Stimulated activated CD4-positive, alpha-beta T cell treated with anti-CD3 and anti-CD28 coated beads, Interleukin-1b, Interleukin-23, amount 100 ng/mL, for 24 hours (primary cell): ENCODE data around the gene NUP210.

ENCODE experiments used
- DNase-seq, 4 experiments: peaks; one replicate each; pipeline ENCODE4 v3.0.0-alpha.2; 2020; ENCODE audit warnings: low read depth in 4 of 4, low spot score in 1 of 4

Gene NUP210

GRCh38 chr3:13353506-13353905 is 66.6 kb downstream of the NUP210 start:
- no peak for DNase-seq

DNA sequence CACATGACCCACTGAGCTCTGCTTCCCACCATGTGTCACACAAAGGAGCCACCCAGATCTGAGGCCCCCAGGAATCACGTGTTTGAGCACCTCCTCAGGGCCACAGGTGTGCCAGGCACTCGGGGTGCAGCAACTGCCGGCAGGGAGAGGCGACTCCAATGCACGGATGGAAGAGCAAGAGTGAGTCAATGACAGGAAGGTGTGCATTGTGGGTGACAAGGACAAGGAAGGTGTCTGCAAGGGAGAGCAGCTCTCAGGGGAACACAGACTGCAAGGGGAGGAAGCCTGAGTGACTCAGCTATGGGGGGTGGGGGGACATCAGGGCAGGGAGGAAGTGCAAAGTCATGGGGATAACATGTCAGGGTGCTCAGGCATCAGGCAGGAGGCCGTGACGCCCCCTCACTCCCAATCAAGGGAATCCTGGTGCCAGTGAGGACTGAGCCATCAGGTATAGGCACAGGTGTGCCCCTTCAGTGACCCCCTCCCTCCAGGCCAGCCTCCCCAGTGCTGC is 67.4 kb downstream of the NUP210 start:
- DNase-seq: peak in 2 of 4 experiments; percentile 24 to 29

- DNase-seq: no peak
These were observed 70.3 kb downstream of the NUP210 start for GRCh38 chr3:13349823-13350222.

DNA sequence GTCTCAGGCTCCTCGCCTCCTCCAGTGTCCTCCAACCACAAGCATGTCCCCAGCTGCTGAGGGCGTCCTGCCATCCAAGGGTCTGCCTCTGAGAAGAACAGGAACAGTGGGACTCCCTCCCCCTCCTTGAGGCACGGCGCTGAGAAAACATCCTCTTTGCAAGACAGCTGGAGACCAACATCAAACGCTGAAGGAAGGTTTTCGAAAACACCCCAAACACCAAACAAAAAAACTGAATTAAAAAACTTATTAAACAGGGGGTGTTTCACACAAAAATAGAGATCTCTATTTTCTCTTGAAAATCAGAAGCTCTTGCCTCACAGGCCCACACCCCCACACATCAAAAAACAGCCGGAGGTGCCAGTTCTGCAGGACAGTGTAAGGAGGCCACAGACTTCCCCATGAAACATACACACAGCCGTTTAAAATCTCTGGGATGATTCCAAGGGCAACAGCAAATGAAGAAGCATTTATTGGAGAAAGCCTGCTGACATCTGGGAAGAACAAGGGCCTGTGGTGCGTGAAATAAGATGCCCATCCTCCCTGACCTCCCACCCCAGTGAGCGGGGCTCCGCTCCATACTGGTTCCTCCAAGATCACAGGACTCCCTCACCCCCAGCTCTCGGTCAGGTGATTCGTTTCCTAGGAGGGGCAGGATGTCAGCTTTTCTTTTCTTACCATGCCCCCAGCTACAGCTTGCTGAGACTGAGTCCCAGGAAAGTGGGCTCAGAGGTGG is 71.3 kb downstream of the NUP210 start:
- no peak for DNase-seq

DNA sequence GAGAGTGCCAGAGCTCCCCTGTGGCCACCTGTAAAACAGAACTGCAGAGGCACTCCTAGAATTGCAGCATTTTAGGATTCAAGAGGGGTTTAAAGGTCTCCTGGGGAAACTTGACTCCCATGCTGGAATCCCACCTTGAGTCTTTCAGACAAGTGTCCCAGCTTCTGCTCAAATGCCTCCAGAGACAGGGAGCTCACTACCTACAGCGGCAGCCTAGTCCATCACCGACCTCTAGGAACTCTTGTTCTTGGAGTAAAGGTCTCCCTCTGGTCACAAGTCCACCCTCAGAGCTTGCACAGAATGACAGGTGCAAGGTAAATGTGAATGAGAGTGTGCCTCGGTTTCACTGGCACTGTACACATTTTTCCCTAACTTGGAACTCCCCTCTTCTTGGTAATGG is 72.0 kb downstream of the NUP210 start:
- no peak for DNase-seq

DNA sequence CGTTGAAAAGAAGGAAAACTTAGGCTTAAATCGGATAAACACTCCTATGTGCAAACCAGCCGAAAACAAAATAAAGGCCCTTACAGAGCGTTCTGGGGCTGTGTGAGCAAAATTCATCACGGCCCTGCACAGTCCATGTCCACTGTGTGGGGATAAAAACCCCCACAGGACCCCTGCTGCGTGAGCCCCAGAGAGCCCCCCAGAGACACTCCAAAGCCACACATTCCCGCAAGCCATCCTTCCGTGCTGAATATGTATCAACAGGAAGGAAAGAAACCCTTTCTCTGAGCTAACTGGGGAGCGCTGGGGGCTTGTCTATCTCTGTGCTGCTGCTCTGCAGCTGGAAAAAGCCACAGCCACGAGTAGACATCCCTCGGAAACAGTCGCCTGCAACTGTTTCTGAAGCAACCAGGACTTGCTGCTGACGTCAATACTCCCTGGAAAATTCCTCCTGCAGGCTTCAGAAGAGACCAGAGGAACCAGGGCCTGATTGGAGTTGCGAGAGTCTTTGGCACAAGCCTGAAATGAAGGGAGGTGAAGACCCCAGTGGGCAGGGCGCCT is 72.7 kb downstream of the NUP210 start:
- DNase-seq: no peak

DNA sequence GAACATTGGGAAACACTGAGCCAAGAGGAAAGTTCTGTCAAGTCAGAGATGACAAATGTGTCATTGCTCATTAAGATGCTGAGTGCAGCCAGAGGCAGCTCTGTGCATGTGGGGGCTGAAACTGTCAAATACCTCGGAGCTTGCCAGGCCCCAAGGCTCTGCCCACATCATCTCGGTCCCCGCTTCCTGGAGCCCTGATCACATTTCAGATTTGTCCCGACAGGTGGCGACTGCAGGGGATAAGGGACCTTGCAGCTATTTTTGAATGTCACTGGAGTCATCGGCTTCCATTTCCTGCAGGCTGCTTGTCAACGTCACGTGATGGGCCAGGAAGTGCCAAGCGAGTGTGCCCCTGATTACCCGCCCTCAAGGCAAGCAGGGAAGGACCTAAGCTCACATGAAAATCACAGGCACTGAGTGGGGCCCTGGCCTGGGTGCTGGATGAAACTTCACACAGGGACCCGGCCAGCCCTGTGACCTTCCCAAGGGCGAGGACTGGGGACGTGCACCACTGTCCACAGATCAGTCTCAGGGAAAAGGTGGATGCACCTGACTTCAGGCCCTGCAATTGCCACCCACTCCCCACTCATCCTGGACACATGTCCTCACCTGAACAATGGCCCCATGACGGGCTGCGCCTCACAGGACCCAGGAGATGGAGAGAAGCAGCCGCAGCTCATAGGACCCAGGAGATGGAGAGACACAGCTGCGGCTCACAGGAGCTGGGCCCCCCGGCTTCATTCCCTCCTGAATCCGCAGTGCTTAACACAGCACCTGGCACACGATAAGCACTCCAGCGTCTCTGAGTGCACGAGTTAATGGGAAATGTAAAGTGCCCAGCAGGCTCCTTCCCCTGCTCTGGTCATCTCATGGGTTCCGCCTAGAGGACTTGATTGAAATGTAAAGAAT is 73.4 kb downstream of the NUP210 start:
- peak; percentile 26 to 57 (median 53) for DNase-seq

DNA sequence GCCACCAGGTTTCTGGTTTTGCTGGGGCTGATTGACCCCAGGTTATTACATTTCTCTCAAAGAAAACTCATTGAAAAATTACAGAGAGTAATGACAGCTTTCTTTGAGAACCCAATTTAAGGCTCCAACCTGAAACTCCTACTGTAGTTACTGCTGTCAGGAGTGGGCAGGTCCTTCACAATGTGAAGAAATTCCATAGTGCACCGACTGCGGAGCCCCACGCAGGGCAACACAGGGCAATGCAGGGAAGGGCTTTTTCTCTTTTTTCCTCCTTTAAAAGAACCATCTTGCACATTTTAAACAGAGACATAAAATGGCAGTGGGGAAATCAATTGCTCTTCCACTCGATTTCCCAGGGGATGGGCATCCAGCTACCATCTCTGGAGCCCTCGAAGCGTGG is 74.3 kb downstream of the NUP210 start:
- DNase-seq: no peak

- no peak for DNase-seq
These were observed 74.8 kb downstream of the NUP210 start for GRCh38 chr3:13345284-13345683.

- DNase-seq: no peak
These were observed 75.5 kb downstream of the NUP210 start for GRCh38 chr3:13344663-13345062.

- DNase-seq: no peak
These were observed 76.5 kb downstream of the NUP210 start for GRCh38 chr3:13343601-13344000.

- DNase-seq: no peak
These were observed 78.8 kb downstream of the NUP210 start for GRCh38 chr3:13341229-13341905.

DNA sequence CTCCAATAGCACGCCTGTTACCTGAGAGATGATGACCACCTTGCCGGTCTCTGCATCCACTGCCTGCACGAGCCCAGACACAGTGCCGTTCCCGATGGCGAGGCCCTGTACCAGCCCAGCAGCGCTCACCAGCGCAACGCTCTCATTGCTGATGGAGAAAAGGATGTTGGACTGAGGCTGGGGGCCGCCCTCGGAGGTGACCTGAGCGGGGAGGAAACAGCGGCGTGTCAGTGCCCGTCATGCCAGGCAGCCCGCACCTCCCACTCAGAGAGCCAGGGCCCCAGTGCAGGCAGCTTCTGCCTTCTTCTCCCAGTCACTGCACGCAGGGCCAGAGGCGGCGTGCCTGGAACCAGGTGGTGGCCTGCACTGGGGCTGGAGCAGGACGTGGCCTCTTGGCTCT is 80.3 kb downstream of the NUP210 start:
- DNase-seq: no peak

GRCh38 chr3:13338996-13339395 is 81.1 kb downstream of the NUP210 start:
- no peak for DNase-seq

DNA sequence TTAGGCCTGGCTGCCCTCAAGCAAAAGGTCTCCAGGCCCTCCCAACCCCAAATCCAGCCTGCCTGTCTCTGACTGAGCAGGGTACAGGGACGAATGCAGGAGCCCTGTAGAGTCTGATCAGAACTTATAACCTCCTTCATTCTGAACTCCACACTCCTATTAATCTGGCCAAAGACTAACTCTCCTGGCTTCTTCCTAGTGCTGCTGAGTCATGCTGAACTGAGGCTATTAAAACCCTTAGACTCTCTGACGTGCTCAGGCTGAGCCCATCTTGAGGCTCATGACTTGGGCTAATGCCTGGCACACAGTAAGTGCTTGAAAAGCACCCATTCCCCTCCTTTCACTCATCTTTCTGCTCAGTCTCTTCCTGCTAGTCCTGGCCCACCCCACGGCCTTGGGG is 81.9 kb downstream of the NUP210 start:
- DNase-seq: no peak

GRCh38 chr3:13336592-13336991 is 83.5 kb downstream of the NUP210 start:
- no peak for DNase-seq

DNA sequence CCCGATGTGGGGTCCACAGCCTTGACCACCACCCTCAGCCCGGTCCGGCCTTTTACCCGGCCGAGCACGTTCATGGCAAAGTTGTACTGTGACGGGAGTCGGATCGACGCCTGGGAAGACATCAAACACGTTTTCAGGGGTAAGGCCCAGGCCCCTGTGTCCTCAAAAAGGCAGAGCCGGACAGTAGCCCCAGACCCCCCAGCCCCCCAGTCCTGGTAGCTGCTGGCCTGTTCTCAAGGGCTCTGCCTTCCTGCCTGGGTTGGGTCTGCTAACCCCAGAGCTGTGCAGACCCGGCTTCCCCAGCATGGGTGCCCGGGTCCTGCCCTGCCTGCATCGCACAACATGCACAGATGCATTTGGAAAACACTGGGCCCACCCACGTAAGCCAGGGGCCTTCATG is 84.6 kb downstream of the NUP210 start:
- DNase-seq: no peak

DNA sequence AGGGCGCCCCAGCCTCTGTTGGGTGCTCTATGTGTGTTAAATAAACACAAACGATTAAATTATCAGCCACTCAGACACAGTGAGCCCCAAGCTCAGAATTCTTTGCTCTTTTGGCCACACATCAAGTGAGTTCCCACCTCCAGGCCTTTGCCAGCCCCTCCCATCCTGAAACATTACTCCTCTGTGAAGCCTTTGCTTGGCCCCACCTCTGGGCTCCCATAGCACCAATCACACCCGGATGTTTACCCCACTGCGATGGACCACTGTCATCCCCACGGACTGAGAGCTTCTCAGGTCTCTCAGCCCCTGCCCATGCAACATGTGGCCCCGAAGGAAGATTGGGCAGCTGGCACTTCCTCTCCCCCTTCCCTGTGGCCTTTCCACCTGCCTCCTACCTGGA is 85.1 kb downstream of the NUP210 start:
- DNase-seq: no peak

- DNase-seq: no peak
These were observed 86.8 kb downstream of the NUP210 start for GRCh38 chr3:13333236-13333897.

- DNase-seq: no peak
These were observed 87.4 kb downstream of the NUP210 start for GRCh38 chr3:13332740-13333139.

DNA sequence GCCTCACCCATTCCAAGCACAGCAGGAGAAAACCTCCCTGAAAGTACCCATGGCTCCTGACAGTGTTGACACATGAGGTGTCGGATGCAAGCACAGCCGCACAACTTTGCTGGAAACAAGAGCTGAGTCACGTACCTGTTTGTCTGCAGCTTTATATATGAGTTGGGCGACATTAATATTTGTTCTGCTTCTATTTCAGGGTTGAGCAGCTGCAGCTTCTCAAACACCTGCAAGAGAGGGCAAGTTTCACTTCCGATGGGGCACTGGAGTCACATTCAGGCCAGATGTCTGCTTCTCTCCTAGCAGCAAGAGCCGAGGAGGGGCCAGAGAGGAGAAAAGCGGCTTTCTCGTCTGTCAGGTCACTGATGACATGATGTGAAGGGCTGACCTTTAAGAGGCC is 88.0 kb downstream of the NUP210 start:
- DNase-seq: no peak
